Upper lobe of left lung (tissue), 4 donors: Measurements from ENCODE around the gene MAPK8IP3.

Experiments
- CTCF ChIP-seq, 6 experiments: fragments of 450-650 bp in 4 of 6; fragments of 200-600 bp in 2 of 6; sonication (generic) in 2 of 6; IDR thresholded peaks; one replicate each; pipeline ENCODE4 v1.5.1; 2016 to 2019; ENCODE audit warnings: antibody characterized with exemption in 6 of 6
- EP300 ChIP-seq, 4 donors: sonication (generic); formaldehyde crosslinking; IDR thresholded peaks; one replicate each; pipeline ENCODE4 v1.5.1; 2017; ENCODE audit warnings: antibody characterized with exemption in 4 of 4, control low read depth in 2 of 4

GRCh38 chr16:1689853-1690252, 16.1 kb upstream of the MAPK8IP3 start:
- TF ChIP-seq CTCF (IDR thresholded peaks at IDR 0.05) (no peak), EP300 (IDR thresholded peaks at IDR 0.05) (no peak)
